Stimulated activated CD4-positive, alpha-beta T cell treated with anti-CD3 and anti-CD28 coated beads, Interleukin-1b, Interleukin-23, amount 100 ng/mL, for 48 hours (primary cell): ENCODE measurements around the gene TXK.

Experiments used
- DNase-seq: peaks from one replicate; pipeline ENCODE4 v3.0.0-alpha.2; 2020

Gene TXK

GRCh38 chr4:48046059-48046458 is 88.0 kb downstream of the TXK start:
- DNase-seq = no peak

- no peak for DNase-seq
Observed at GRCh38 chr4:48044298-48044697, 89.8 kb downstream of the TXK start.

- DNase-seq = no peak
Observed at GRCh38 chr4:48043504-48043903, 90.5 kb downstream of the TXK start.

- DNase-seq = no peak
Observed at GRCh38 chr4:48042979-48043461, 91.0 kb downstream of the TXK start.

- DNase-seq = peak; percentile 45
Observed at GRCh38 chr4:48041535-48042137, 92.4 kb downstream of the TXK start.

GRCh38 chr4:48039561-48039960 is 94.5 kb downstream of the TXK start:
- DNase-seq = no peak

- no peak for DNase-seq
Observed at GRCh38 chr4:48038666-48039065, 95.4 kb downstream of the TXK start.

GRCh38 chr4:48037117-48037462 is 97.0 kb downstream of the TXK start:
- DNase-seq = no peak

GRCh38 chr4:48035952-48036351 is 98.1 kb downstream of the TXK start:
- DNase-seq = no peak

GRCh38 chr4:48033825-48034413 is 100.1 kb downstream of the TXK start:
- peak; percentile 48 for DNase-seq

GRCh38 chr4:48033412-48033811 is 100.6 kb downstream of the TXK start:
- no peak for DNase-seq

GRCh38 chr4:48032721-48033120 is 101.3 kb downstream of the TXK start:
- DNase-seq = no peak

- no peak for DNase-seq
Observed at GRCh38 chr4:48031802-48032525, 102.1 kb downstream of the TXK start.

GRCh38 chr4:48030470-48030869 is 103.6 kb downstream of the TXK start:
- DNase-seq = no peak

GRCh38 chr4:48028696-48029095 is 105.4 kb downstream of the TXK start:
- DNase-seq = no peak

GRCh38 chr4:48027653-48028052 is 106.4 kb downstream of the TXK start:
- DNase-seq = no peak

GRCh38 chr4:48025005-48025404 is 109.0 kb downstream of the TXK start:
- DNase-seq = no peak

- no peak for DNase-seq
Observed at GRCh38 chr4:48024522-48024921, 109.5 kb downstream of the TXK start.

- DNase-seq = no peak
Observed at GRCh38 chr4:48022192-48022799, 111.8 kb downstream of the TXK start.

- DNase-seq = no peak
Observed at GRCh38 chr4:48021100-48021499, 113.0 kb downstream of the TXK start.

- no peak for DNase-seq
Observed at GRCh38 chr4:48018112-48018511, 115.9 kb downstream of the TXK start.

GRCh38 chr4:48017108-48017571 is 116.9 kb downstream of the TXK start:
- peak; percentile 59 for DNase-seq
